K562 (cell line): ENCODE data around the gene LAMTOR5. TPM values are rescaled to one million over a fixed set of nuclear protein-coding genes. Genes with fewer than 3 reads are reported as not detected.

Source experiments
- ARID1B ChIP-seq: fragments of 450-650 bp; IDR thresholded peaks from 2 replicates; pipeline ENCODE4 v1.6.1; 2016; ENCODE audit warnings: antibody characterized with exemption, mild to moderate bottlenecking, inconsistent platforms
- ARID2 ChIP-seq: fragments of 450-650 bp; IDR thresholded peaks from 2 replicates; pipeline ENCODE4 v1.6.1; 2017; ENCODE audit warnings: antibody characterized with exemption, mild to moderate bottlenecking
- ASH1L ChIP-seq: fragments of 450-650 bp; IDR thresholded peaks from 2 replicates; pipeline ENCODE4 v1.6.1; 2018; ENCODE audit warnings: borderline replicate concordance, mild to moderate bottlenecking, low read depth; ENCODE audit not compliant: partially characterized antibody
- CTBP1 ChIP-seq: fragments of 450-650 bp; IDR thresholded peaks from 2 replicates; pipeline ENCODE4 v1.6.1; 2016; ENCODE audit warnings: borderline replicate concordance
- GTF3C2 ChIP-seq: IDR thresholded peaks from 3 replicates; pipeline ENCODE4 v1.6.1; 2011; ENCODE audit warnings: borderline replicate concordance, mild to moderate bottlenecking, moderate library complexity; ENCODE audit not compliant: insufficient read length; ENCODE audit errors: extremely low read depth
- HDAC2 ChIP-seq: fragments of 450-650 bp; IDR thresholded peaks from 2 replicates; pipeline ENCODE4 v1.6.1; 2016; ENCODE audit warnings: mild to moderate bottlenecking
- HDAC6 ChIP-seq: IDR thresholded peaks from 2 replicates; pipeline ENCODE4 v1.6.1; 2012; ENCODE audit warnings: low read depth, mild to moderate bottlenecking, control low read depth, inconsistent platforms, low read length, moderate library complexity
- HNRNPLL ChIP-seq: fragments of 200-400 bp; formaldehyde crosslinking; IDR thresholded peaks from 2 replicates; pipeline ENCODE4 v1.6.1; 2017; ENCODE audit warnings: low read length, low read depth, mild to moderate bottlenecking; ENCODE audit not compliant: poor library complexity, severe bottlenecking
- L3MBTL2 ChIP-seq: fragments of 450-650 bp; IDR thresholded peaks from 2 replicates; pipeline ENCODE4 v1.6.1; 2016; ENCODE audit warnings: mild to moderate bottlenecking, moderate library complexity
- MLLT1 ChIP-seq, 2 experiments: fragments of 450-650 bp; IDR thresholded peaks; 2 replicates each; pipeline ENCODE4 v1.6.1; 2016
- NUFIP1 ChIP-seq: fragments of 450-650 bp; IDR thresholded peaks from 2 replicates; pipeline ENCODE4 v1.6.1; 2018; ENCODE audit not compliant: partially characterized antibody
- PHB ChIP-seq: fragments of 250-450 bp; sonication (Bioruptor Pico); IDR thresholded peaks from 2 replicates; pipeline ENCODE4 v1.5.0; 2021
- SMARCA4 ChIP-seq: fragments of 450-650 bp; IDR thresholded peaks from 2 replicates; pipeline ENCODE4 v1.6.1; 2016
- SP1 ChIP-seq: sonication (generic); formaldehyde crosslinking; IDR thresholded peaks from 2 replicates; pipeline ENCODE4 v1.8.1; 2022; ENCODE audit warnings: mild to moderate bottlenecking, missing genetic modification reagents
- STAT5A ChIP-seq: IDR thresholded peaks from 2 replicates; pipeline ENCODE4 v1.6.1; 2012; ENCODE audit warnings: low read length, inconsistent platforms, borderline replicate concordance
- TSC22D4 ChIP-seq: fragments of 450-650 bp; IDR thresholded peaks from 2 replicates; pipeline ENCODE4 v1.6.1; 2016; ENCODE audit warnings: missing genetic modification characterization, missing biosample characterization, control low read depth
- ZBTB17 ChIP-seq: fragments of 450-650 bp; formaldehyde crosslinking; IDR thresholded peaks from 2 replicates; pipeline ENCODE4 v1.4.0; 2020; ENCODE audit warnings: mild to moderate bottlenecking
- ZKSCAN1 ChIP-seq: fragments of 150-350 bp; IDR thresholded peaks from 2 replicates; pipeline ENCODE4 v1.6.1; 2016; ENCODE audit warnings: low read depth, low read length
- ZNF239 ChIP-seq: fragments of 250-450 bp; sonication (Bioruptor Pico); IDR thresholded peaks from 2 replicates; pipeline ENCODE4 v1.4.0; 2020; ENCODE audit warnings: mild to moderate bottlenecking
- ZNF280B ChIP-seq: fragments of 250-450 bp; sonication (Bioruptor Pico); IDR thresholded peaks from 2 replicates; pipeline ENCODE4 v1.5.1; 2021; ENCODE audit warnings: mild to moderate bottlenecking
- ZNF655 ChIP-seq: fragments of 250-450 bp; sonication (Bioruptor Pico); IDR thresholded peaks from 2 replicates; pipeline ENCODE4 v1.5.0; 2021
- polyA plus RNA-seq, 8 experiments: library from polyadenylated mRNA; depleted of rRNA in 4 of 8; stranded (reverse) in 5 of 8; unstranded in 3 of 8; fragments of >200 nt; fragmentation: Nextera tagmentation in 2 of 8; fragmentation: Illumina TruSeq in 1 of 8; extraction: Ambion mirVana in 2 of 8; extraction: Trizol in 1 of 8; gene quantifications; 2 replicates each; pipeline versions ENCODE4 v1.2.1 to v1.2.3, GENCODE V29; 2011 to 2014; ENCODE audit warnings: inconsistent platforms in 1 of 8, missing spikeins in 1 of 8
- total RNA-seq, 7 experiments: library from RNA; depleted of rRNA in 6 of 7; stranded (reverse); fragments of >200 nt in 6 of 7; fragmentation: Illumina TruSeq in 2 of 7; extraction: Trizol in 2 of 7; gene quantifications; 2 replicates each; pipeline versions ENCODE4 v1.2.1 to v1.2.3, GENCODE V29; 2011 to 2021; ENCODE audit warnings: low replicate concordance in 1 of 7

The LAMTOR5 gene
- total and polyA plus RNA-seq, 9 of the 15 experiments (the other 6 are each of a cell fraction or from before 2014, with no cell fraction given), result 118 to 712 (median 241) TPM

GRCh38 chr1:110407260-110408210 lies at the start of gene LAMTOR5 (continued):
- TF ChIP-seq ZNF655 (no peak), L3MBTL2 (peak; percentile 91), ZKSCAN1 (peak; percentile 81), SP1 (CRISPR knock-in tag) (peak; percentile 96), GTF3C2 (no peak), SMARCA4 (peak; percentile 53; the same call in 1 of the 2 replicates), HDAC2 (peak; percentile 85; the same call in 1 of the 2 replicates), ZBTB17 (CRISPR knock-in tag) (peak; percentile 32; the same call in 1 of the 2 replicates), ASH1L (no peak), TSC22D4 (tag) (no peak), STAT5A (no peak; the same call in 1 of the 2 replicates), NUFIP1 (no peak), PHB (CRISPR knock-in tag) (no peak), ZNF280B (CRISPR knock-in tag) (no peak), HNRNPLL (peak; percentile 88), HDAC6 (no peak), ZNF239 (CRISPR knock-in tag) (no peak), CTBP1 (peak; percentile 94), MLLT1 (IDR thresholded peaks at IDR 0.05) (peak; percentile 64 to 74; a peak in 2 of 4 replicates), ARID2 (0 out of 2 replicates have a peak, but pooled peaks have one; percentile 16), ARID1B (no peak)
